ENCODE results near the gene GALNS. TPM values are rescaled to one million over a fixed set of nuclear protein-coding genes. Genes with fewer than 3 reads are reported as not detected.

The GALNS gene
- total RNA-seq, 1 donor from 2014 or later = 24.7 TPM

GRCh38 chr16:88817785-88818574, 38.8 kb downstream of the GALNS start:
- Mint-ChIP-seq H3K36me3 (ENCODE audit: low read depth, unreplicated experiment) (no peaks in the 10 kb centered on the region), H3K9me3 (ENCODE audit: unreplicated experiment) (no peaks in the 10 kb centered on the region), H3K27me3 (ENCODE audit: unreplicated experiment) (no peaks in the 10 kb centered on the region), H3K27ac (ENCODE audit: unreplicated experiment) (no peak overlapping the region), H3K4me3 (ENCODE audit: unreplicated experiment) (no peak overlapping the region), H3K4me1 (ENCODE audit: unreplicated experiment) (no peaks in the 10 kb centered on the region)
- no peak for DNase-seq (ENCODE audit: low spot score)
- TF ChIP-seq CTCF (IDR thresholded peaks at IDR 0.05; ENCODE audit: unreplicated experiment) = no peak

GRCh38 chr16:88816736-88817535, 39.8 kb downstream of the GALNS start:
- H3K36me3 Mint-ChIP-seq (ENCODE audit: low read depth, unreplicated experiment) = no peaks in the 10 kb centered on the region
- H3K9me3 Mint-ChIP-seq (ENCODE audit: unreplicated experiment) = no peaks in the 10 kb centered on the region
- H3K4me1 Mint-ChIP-seq (ENCODE audit: unreplicated experiment) = no peaks in the 10 kb centered on the region
- DNase-seq (ENCODE audit: low spot score) = no peak
- H3K27ac Mint-ChIP-seq (ENCODE audit: unreplicated experiment) = no peak overlapping the region
- no peak overlapping the region for H3K4me3 Mint-ChIP-seq (ENCODE audit: unreplicated experiment)
- TF ChIP-seq CTCF (IDR thresholded peaks at IDR 0.05; ENCODE audit: unreplicated experiment) = no peak
- no peaks in the 10 kb centered on the region for H3K27me3 Mint-ChIP-seq (ENCODE audit: unreplicated experiment)

DNA sequence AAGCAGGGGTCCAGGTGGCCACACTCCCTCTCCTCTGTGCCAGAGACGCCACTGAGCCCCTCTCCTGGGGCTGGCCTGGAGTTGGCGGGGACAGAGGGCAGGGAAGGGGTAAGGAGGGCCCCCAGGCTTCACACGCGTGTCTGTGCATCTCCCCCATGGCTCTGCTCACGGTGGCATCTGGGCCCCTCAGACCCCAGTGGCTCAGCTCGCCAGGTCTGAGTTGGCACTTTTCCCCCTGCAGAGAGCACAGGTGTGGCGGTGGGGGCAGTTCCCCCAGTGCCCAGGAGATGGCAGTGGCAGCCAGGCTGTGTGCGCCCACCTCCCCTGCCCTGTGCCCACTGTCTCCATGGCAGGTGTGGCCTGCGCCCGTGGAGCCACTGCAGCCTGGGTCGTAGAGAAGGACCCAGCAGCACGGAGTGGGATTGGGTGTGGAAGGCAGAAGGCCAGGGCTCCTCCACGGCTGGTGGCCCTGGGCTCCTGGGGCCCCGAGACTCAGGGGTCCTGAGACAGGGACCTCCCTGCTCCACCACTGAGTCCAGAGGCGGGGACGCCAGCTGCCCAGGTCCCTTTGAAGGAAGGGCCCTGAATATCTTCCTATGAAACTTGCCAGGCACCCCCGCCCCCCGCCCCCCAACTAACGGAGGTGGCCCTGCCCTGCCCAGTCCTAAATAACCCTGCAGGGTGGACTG, 40.7 kb downstream of the GALNS start:
- peak; percentile 66 for DNase-seq (ENCODE audit: low spot score)
- no peaks in the 10 kb centered on the region for H3K9me3 Mint-ChIP-seq (ENCODE audit: unreplicated experiment)

DNA sequence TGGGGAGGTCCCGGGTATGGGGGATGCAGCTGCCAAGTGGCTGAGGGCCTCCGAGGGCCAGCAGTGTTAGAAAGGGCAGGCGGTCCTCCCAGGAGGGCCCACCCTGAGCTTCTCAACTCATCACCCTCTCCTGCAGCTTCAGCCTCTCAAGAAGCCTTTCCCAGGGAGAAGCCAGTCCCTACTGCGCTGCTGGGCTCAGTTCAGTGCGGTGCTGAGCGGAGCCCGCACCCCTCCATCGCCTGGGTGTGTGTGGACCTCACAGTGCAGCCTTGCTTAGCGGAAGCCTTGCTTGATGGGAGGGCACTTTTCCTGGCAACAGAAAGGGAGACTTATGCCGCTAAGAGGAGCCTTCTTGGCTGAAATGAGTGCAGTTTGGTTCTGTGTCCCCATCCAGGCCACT, 41.5 kb downstream of the GALNS start:
- no peak for DNase-seq (ENCODE audit: low spot score)
- H3K36me3 Mint-ChIP-seq (ENCODE audit: low read depth, unreplicated experiment) = no peaks in the 10 kb centered on the region
- no peak for TF ChIP-seq CTCF (IDR thresholded peaks at IDR 0.05; ENCODE audit: unreplicated experiment)
- no peaks in the 10 kb centered on the region for H3K9me3 Mint-ChIP-seq (ENCODE audit: unreplicated experiment)
- peaks cover 1% of the 10 kb centered on the region for H3K27me3 Mint-ChIP-seq (ENCODE audit: unreplicated experiment)
- no peaks in the 10 kb centered on the region for H3K4me1 Mint-ChIP-seq (ENCODE audit: unreplicated experiment)
- no peak overlapping the region for H3K27ac Mint-ChIP-seq (ENCODE audit: unreplicated experiment)
- H3K4me3 Mint-ChIP-seq (ENCODE audit: unreplicated experiment) = no peak overlapping the region

More for the DNA sequence above, 40.7 kb downstream of the GALNS start:
- no peaks in the 10 kb centered on the region for H3K27me3 Mint-ChIP-seq (ENCODE audit: unreplicated experiment)
- no peaks in the 10 kb centered on the region for H3K4me1 Mint-ChIP-seq (ENCODE audit: unreplicated experiment)
- no peaks in the 10 kb centered on the region for H3K36me3 Mint-ChIP-seq (ENCODE audit: low read depth, unreplicated experiment)
- TF ChIP-seq CTCF (IDR thresholded peaks at IDR 0.05; ENCODE audit: unreplicated experiment) = peak; percentile 55
- H3K27ac Mint-ChIP-seq (ENCODE audit: unreplicated experiment) = no peak overlapping the region
- no peak overlapping the region for H3K4me3 Mint-ChIP-seq (ENCODE audit: unreplicated experiment)

Measured in endothelial cell (in vitro differentiated cells).